ENCODE results near the gene TTLL12. TPM values are rescaled to one million over a fixed set of nuclear protein-coding genes. Genes with fewer than 3 reads are reported as not detected.
A peak's percentile ranks its signal among the peaks of the same experiment; 100 is the strongest.

The TTLL12 gene
- total RNA-seq, 1 donor from 2014 or later: 15.1 TPM

DNA sequence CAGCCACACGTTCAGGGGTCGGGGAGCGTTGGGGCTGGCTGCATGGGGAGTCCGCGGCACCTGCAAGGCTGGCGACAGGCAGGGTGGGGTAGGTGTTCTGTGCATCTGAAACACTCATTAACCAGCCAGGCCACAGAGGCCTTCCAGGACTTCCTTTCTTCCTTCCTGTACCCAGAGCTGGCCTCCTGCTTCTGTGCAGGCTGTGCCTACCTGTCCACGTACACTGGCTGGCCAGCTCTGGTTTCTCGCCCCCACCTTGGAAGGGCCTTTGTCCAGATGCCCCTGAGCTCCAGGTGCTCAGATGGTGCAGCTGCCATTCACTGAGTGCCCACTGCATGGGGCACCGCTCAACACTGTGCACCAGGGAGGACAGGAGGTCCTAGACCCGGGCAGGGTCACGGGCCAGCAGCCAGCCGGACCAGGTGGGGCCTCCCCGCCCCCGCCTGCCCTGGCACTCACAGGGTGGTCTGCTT is 15.9 kb downstream of the TTLL12 start:
- H3K27me3 Mint-ChIP-seq (ENCODE audit: unreplicated experiment): peaks cover 2% of the 10 kb centered on the region
- H3K9me3 Mint-ChIP-seq (ENCODE audit: unreplicated experiment): no peaks in the 10 kb centered on the region
- H3K36me3 Mint-ChIP-seq (ENCODE audit: low read depth, unreplicated experiment): peaks cover 4% of the 10 kb centered on the region
- DNase-seq (ENCODE audit: low spot score): no peak
- TF ChIP-seq, protein P1, sequence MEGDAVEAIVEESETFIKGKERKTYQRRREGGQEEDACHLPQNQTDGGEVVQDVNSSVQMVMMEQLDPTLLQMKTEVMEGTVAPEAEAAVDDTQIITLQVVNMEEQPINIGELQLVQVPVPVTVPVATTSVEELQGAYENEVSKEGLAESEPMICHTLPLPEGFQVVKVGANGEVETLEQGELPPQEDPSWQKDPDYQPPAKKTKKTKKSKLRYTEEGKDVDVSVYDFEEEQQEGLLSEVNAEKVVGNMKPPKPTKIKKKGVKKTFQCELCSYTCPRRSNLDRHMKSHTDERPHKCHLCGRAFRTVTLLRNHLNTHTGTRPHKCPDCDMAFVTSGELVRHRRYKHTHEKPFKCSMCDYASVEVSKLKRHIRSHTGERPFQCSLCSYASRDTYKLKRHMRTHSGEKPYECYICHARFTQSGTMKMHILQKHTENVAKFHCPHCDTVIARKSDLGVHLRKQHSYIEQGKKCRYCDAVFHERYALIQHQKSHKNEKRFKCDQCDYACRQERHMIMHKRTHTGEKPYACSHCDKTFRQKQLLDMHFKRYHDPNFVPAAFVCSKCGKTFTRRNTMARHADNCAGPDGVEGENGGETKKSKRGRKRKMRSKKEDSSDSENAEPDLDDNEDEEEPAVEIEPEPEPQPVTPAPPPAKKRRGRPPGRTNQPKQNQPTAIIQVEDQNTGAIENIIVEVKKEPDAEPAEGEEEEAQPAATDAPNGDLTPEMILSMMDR (IDR thresholded peaks at IDR 0.05; ENCODE audit: unreplicated experiment): no peak
- H3K4me1 Mint-ChIP-seq (ENCODE audit: unreplicated experiment): peaks cover 18% of the 10 kb centered on the region
- H3K4me3 Mint-ChIP-seq (ENCODE audit: unreplicated experiment): peak overlapping the region; percentile 38
- no peak overlapping the region for H3K27ac Mint-ChIP-seq (ENCODE audit: unreplicated experiment)

DNA sequence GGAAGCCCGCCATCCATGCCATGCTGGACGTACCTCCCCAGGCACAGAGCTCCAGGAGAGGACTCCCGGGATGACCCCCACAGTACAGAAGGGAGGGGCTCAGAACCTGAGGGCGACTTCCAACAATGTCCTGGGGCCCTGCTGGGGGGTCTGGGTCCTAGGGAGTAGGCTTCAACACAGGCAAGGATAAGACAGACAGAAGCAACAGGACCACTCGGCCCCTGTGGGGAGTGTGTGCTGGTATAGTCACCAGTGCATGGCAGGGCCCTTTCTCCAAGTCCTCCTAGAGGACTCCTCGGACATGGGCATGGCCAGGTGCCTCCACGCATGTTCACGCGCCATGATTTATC is 16.8 kb downstream of the TTLL12 start:
- Mint-ChIP-seq H3K9me3 (ENCODE audit: unreplicated experiment) (no peaks in the 10 kb centered on the region), H3K4me3 (ENCODE audit: unreplicated experiment) (no peak overlapping the region), H3K27ac (ENCODE audit: unreplicated experiment) (no peak overlapping the region), H3K27me3 (ENCODE audit: unreplicated experiment) (peaks cover 2% of the 10 kb centered on the region), H3K36me3 (ENCODE audit: low read depth, unreplicated experiment) (peaks cover 4% of the 10 kb centered on the region), H3K4me1 (ENCODE audit: unreplicated experiment) (peaks cover 21% of the 10 kb centered on the region)
- TF ChIP-seq, protein P1 (IDR thresholded peaks at IDR 0.05; ENCODE audit: unreplicated experiment): no peak
- DNase-seq (ENCODE audit: low spot score): no peak

DNA sequence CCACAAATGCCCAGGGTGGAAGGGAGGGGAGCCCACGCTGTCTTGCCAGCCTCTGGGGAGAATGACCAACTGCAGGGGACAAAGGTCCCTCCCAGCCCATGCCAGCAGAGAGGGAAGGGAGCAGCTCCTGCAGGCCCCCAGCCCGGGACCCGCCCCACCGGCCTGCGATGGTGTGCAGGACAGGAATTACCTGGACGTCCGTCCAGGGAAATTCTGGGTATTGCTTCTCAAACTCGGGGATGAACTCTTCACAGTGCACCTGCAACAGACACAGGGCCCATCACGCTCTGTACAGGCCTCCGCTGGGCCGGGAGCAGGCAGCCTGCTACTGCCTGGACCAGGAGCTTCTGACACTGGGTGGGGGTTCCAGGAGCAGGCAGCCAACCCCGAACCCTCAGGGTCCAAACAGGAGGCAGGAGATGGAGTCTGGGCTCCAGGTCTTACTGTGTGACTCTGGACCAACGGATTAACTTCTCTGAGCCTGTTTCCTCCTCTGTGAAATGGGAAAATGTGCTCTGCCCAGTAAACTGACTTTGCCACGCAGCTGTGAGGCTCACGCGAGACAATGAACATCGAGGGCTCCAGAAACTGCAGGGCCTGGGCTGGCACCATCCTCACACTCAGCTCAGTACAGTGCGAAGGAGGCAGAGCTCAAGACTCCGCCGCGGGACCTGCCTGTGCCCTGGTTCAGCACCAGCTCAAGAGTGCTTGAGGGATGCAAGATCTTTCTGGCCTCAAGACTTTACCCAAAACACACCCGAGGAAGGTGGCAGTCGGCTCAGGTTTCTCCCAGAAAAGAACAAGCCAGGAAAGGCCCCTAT is 17.4 kb downstream of the TTLL12 start:
- TF ChIP-seq, protein P1 (IDR thresholded peaks at IDR 0.05; ENCODE audit: unreplicated experiment): no peak
- peaks cover 4% of the 10 kb centered on the region for H3K36me3 Mint-ChIP-seq (ENCODE audit: low read depth, unreplicated experiment)
- no peaks in the 10 kb centered on the region for H3K9me3 Mint-ChIP-seq (ENCODE audit: unreplicated experiment)
- DNase-seq (ENCODE audit: low spot score): no peak
- peaks cover 26% of the 10 kb centered on the region for H3K4me1 Mint-ChIP-seq (ENCODE audit: unreplicated experiment)
- no peak overlapping the region for H3K27ac Mint-ChIP-seq (ENCODE audit: unreplicated experiment)
- H3K27me3 Mint-ChIP-seq (ENCODE audit: unreplicated experiment): peaks cover 2% of the 10 kb centered on the region
- H3K4me3 Mint-ChIP-seq (ENCODE audit: unreplicated experiment): no peak overlapping the region

DNA sequence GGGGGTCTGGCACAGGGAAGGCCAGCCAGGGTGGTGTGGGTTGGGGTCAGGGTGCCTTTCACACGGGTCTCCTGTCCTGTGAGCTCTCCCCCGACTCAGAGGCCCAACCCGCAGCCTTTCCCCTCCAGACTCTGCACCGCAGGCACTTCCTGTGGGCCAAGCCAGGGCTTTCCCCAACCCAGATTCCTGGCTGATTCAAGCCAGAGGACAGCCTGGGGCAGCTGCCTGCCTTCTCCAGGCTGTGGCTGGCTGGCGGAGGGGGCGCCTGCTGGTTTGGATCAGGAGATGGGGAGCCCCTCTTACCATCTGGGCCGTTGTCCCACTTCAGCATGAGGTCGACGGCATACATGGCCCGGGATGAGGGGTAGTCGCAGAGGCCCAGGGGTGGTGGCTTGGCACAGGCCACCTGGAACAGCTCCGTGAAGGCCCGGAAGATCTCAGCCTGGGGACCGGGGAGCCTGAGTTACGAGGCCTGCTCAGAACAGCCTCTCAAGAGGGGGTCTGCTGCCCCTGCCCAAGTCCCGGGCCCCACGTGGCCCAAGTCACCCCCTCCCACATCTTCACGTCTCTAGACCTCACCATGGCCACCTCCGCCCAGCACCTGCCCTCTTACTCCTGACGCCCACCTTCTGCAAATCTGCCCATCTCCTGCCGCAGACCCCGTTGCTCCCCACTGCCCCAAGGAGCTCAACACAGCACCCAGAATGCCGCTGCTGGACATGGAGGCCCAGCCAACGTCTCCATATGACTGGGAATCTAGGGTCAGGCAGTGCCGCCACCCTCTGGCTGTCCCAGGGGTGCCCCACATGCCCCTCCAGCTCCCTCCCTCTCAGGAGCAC is 18.2 kb downstream of the TTLL12 start:
- no peak overlapping the region for H3K27ac Mint-ChIP-seq (ENCODE audit: unreplicated experiment)
- H3K9me3 Mint-ChIP-seq (ENCODE audit: unreplicated experiment): no peaks in the 10 kb centered on the region
- H3K4me1 Mint-ChIP-seq (ENCODE audit: unreplicated experiment): peaks cover 34% of the 10 kb centered on the region
- H3K4me3 Mint-ChIP-seq (ENCODE audit: unreplicated experiment): no peak overlapping the region
- TF ChIP-seq, protein P1 (IDR thresholded peaks at IDR 0.05; ENCODE audit: unreplicated experiment): no peak
- H3K36me3 Mint-ChIP-seq (ENCODE audit: low read depth, unreplicated experiment): peaks cover 4% of the 10 kb centered on the region
- H3K27me3 Mint-ChIP-seq (ENCODE audit: unreplicated experiment): peaks cover 2% of the 10 kb centered on the region
- DNase-seq (ENCODE audit: low spot score): no peak

Measured in endothelial cell (in vitro differentiated cells).